Measurements from ENCODE around the gene PHLDB1. TPM values are rescaled to one million over a fixed set of nuclear protein-coding genes. Genes with fewer than 3 reads are reported as not detected.

PHLDB1 gene
- polyA plus RNA-seq, 1 of the 3 experiments (the other 2 are of a cell fraction), result 89.4 TPM

GRCh38 chr11:118691926-118692830 is 84.8 kb downstream of the PHLDB1 start:
- no peak overlapping the region for H3K9ac ChIP-seq
- H3F3A ChIP-seq (replicated peaks; ENCODE audit: insufficient read depth), result no peaks in the 10 kb centered on the region
- TF ChIP-seq MEF2A (IDR thresholded peaks at IDR 0.05; ENCODE audit: borderline replicate concordance, low read depth) (no peak), FOSL2 (IDR thresholded peaks at IDR 0.05; ENCODE audit: borderline replicate concordance, low read depth) (peak; percentile 34; the same call in 1 of the 2 replicates), IRF3 (IDR thresholded peaks at IDR 0.05; ENCODE audit: low read depth, low read length) (no peak)
- H3K36me3 ChIP-seq (replicated peaks in 1 of 2; ENCODE audit: control insufficient read depth in 1 of 2, insufficient read depth in 2 of 2, low read length in 1 of 2), result no peaks in the 10 kb centered on the region
- H3K27me3 ChIP-seq (ENCODE audit: insufficient read depth), result no peaks in the 10 kb centered on the region
- no peak overlapping the region for H3K27ac ChIP-seq (ENCODE audit: low read depth in 2 of 2, low read length in 1 of 2)
- CTCF ChIA-PET, result interaction anchor here (0.7 to 3.9 kb wide), 9 partner anchors 8 to 547 kb away, joined by 3 to 38 read pairs (median 3); partner anchors contain the start of genes DDX6 and UPK2
- 68% methylated on average over 13 of the region's 15 CpGs for WGBS (ENCODE audit: low lambda C conversion rate)
- peaks cover 5 to 15% of the 10 kb centered on the region in 2 experiments; a peak in 2 of 4 replicates for H3K4me1 ChIP-seq (ENCODE audit: control insufficient read depth in 1 of 2, insufficient read depth in 2 of 2, low read depth in 1 of 2, low read length in 1 of 2)
- no peaks in the 10 kb centered on the region for H3K9me3 ChIP-seq
- peak overlapping the region; percentile 59; the same call in 1 of the 2 replicates for H2AFZ ChIP-seq (ENCODE audit: low read depth)
- no peaks in the 10 kb centered on the region for H3K9me2 ChIP-seq
- no peak overlapping the region for H3K4me2 ChIP-seq
- POLR2A ChIA-PET, result no interaction called here
- H3K79me2 ChIP-seq (ENCODE audit: insufficient read depth), result no peaks in the 10 kb centered on the region
- H3K4me3 ChIP-seq (ENCODE audit: low read depth in 2 of 2, low read length in 1 of 2), result no peak overlapping the region
- no peak for DNase-seq
- H4K20me1 ChIP-seq (ENCODE audit: insufficient read depth), result no peaks in the 10 kb centered on the region

GRCh38 chr11:118694185-118694584 is 86.8 kb downstream of the PHLDB1 start:
- H3K27ac ChIP-seq (ENCODE audit: low read depth in 2 of 2, low read length in 1 of 2), result no peak overlapping the region
- H3K36me3 ChIP-seq (replicated peaks in 1 of 2; ENCODE audit: control insufficient read depth in 1 of 2, insufficient read depth in 2 of 2, low read length in 1 of 2), result no peaks in the 10 kb centered on the region
- no peaks in the 10 kb centered on the region for H4K20me1 ChIP-seq (ENCODE audit: insufficient read depth)
- no peaks in the 10 kb centered on the region for H3K27me3 ChIP-seq (ENCODE audit: insufficient read depth)
- TF ChIP-seq NRF1 (IDR thresholded peaks at IDR 0.05; ENCODE audit: low read depth, low read length) (no peak), FOXJ3 (CRISPR knock-in tag; IDR thresholded peaks at IDR 0.05) (no peak), PBX3 (IDR thresholded peaks at IDR 0.05) (no peak), GATA2 (CRISPR knock-in tag; IDR thresholded peaks at IDR 0.05) (no peak), MAX (IDR thresholded peaks at IDR 0.05; ENCODE audit: low read depth) (no peak), NFIC (IDR thresholded peaks at IDR 0.05; ENCODE audit: borderline replicate concordance) (no peak), REST (IDR thresholded peaks at IDR 0.05; ENCODE audit: low read depth, low read length) (no peak)
- no peak overlapping the region for H3K4me2 ChIP-seq
- CTCF ChIA-PET, result interaction anchor here (1.0 to 2.8 kb wide), 3 partner anchors 11 to 95 kb away, joined by 3 to 8 read pairs (median 3); no protein-coding TSS in a partner anchor
- H2AFZ ChIP-seq (ENCODE audit: low read depth), result no peak overlapping the region
- no peaks in the 10 kb centered on the region for H3K9me2 ChIP-seq
- H3K9ac ChIP-seq, result no peak overlapping the region
- WGBS (ENCODE audit: low lambda C conversion rate), result 89% methylated on average over 7 of the region's 8 CpGs
- POLR2A ChIA-PET, result no interaction called here
- H3K9me3 ChIP-seq, result no peaks in the 10 kb centered on the region
- H3K4me3 ChIP-seq (ENCODE audit: low read depth in 2 of 2, low read length in 1 of 2), result no peak overlapping the region
- no peaks in the 10 kb centered on the region for H3F3A ChIP-seq (replicated peaks; ENCODE audit: insufficient read depth)
- no peak for DNase-seq
- peaks cover 5 to 15% of the 10 kb centered on the region in 2 experiments; a peak in 2 of 4 replicates for H3K4me1 ChIP-seq (ENCODE audit: control insufficient read depth in 1 of 2, insufficient read depth in 2 of 2, low read depth in 1 of 2, low read length in 1 of 2)
- no peaks in the 10 kb centered on the region for H3K79me2 ChIP-seq (ENCODE audit: insufficient read depth)

All from SK-N-SH (cell line).